OCI-LY3 (cell line): Measurements from ENCODE around the gene RGMA.

Experiments used
- H2AFZ ChIP-seq: fragments of 200-600, 300-600 bp; shearing (Covaris generic); 2 replicates; pipeline ENCODE4 v1.6.0; 2014; ENCODE audit warnings: antibody characterized with exemption, low read depth, low read length
- H3K27ac ChIP-seq: fragments of 200-600, 300-600 bp; sonication (generic); 2 replicates; pipeline ENCODE4 v1.5.1; 2014; ENCODE audit warnings: mild to moderate bottlenecking, low read length, moderate library complexity, mixed read lengths
- H3K27me3 ChIP-seq: fragments of 200-600, 300-600 bp; sonication (generic); 2 replicates; pipeline ENCODE4 v1.6.1; 2014; ENCODE audit warnings: low read depth, low read length, mixed read lengths
- H3K36me3 ChIP-seq: fragments of 200-600, 300-600 bp; sonication (generic); replicated peaks from 2 replicates; pipeline ENCODE3; 2014; ENCODE audit warnings: low read depth, low read length, mixed read lengths
- H3K4me1 ChIP-seq: fragments of 300-600, 200-600 bp; sonication (generic); 2 replicates; pipeline ENCODE4 v1.6.1; 2014; ENCODE audit warnings: low read length, mixed read lengths
- H3K4me2 ChIP-seq: fragments of 200-600, 300-600 bp; sonication (generic); 2 replicates; pipeline ENCODE4 v1.6.1; 2014; ENCODE audit warnings: low read length, mixed read lengths
- H3K4me3 ChIP-seq: fragments of 300-600, 200-600 bp; sonication (generic); 2 replicates; pipeline ENCODE4 v1.5.1; 2014; ENCODE audit warnings: antibody characterized with exemption, mild to moderate bottlenecking, low read length, moderate library complexity
- H3K79me2 ChIP-seq: fragments of 300-600, 200-600 bp; shearing (Covaris generic); 2 replicates; pipeline ENCODE4 v1.6.1; 2014; ENCODE audit warnings: mild to moderate bottlenecking, low read length, mixed read lengths
- H3K9ac ChIP-seq: fragments of 300-600, 200-600 bp; shearing (Covaris generic); 2 replicates; pipeline ENCODE4 v1.6.0; 2014; ENCODE audit warnings: mild to moderate bottlenecking, low read length, moderate library complexity
- H3K9me3 ChIP-seq: fragments of 200-600, 300-600 bp; shearing (Covaris generic); 2 replicates; pipeline ENCODE4 v1.6.1; 2014; ENCODE audit warnings: low read length, mixed read lengths; ENCODE audit not compliant: insufficient read depth
- H4K20me1 ChIP-seq: fragments of 200-600, 300-600 bp; sonication (generic); 2 replicates; pipeline ENCODE4 v1.6.1; 2016; ENCODE audit warnings: low read length, mixed read lengths; ENCODE audit not compliant: insufficient read depth
- EZH2phosphoT487 ChIP-seq: fragments of 200-600 bp; shearing (Covaris generic); IDR thresholded peaks from 2 replicates; pipeline ENCODE4 v1.6.1; 2018; ENCODE audit warnings: antibody characterized with exemption, mixed run types, low read depth
- TF ChIP-seq, protein P1 (sequence below): fragments of 200-600, 300-600 bp; sonication (generic); IDR thresholded peaks from 2 replicates; pipeline ENCODE4 v1.5.1; 2014; ENCODE audit warnings: antibody characterized with exemption, low read length, low read depth

Gene RGMA

GRCh38 chr15:93060336-93061248 lies 28.4 kb downstream of the RGMA start:
- Histone ChIP-seq H3K79me2 (no peaks in the 10 kb centered on the region), H3K4me2 (no peak overlapping the region), H2AFZ (no peak overlapping the region), H3K27me3 (peaks cover 26% of the 10 kb centered on the region), H3K36me3 (no peaks in the 10 kb centered on the region), H3K9me3 (no peaks in the 10 kb centered on the region), H4K20me1 (no peaks in the 10 kb centered on the region), H3K9ac (no peak overlapping the region), H3K4me3 (no peak overlapping the region), H3K4me1 (no peaks in the 10 kb centered on the region), H3K27ac (no peak overlapping the region)
- no peak for TF ChIP-seq EZH2phosphoT487
- TF ChIP-seq, protein P1, sequence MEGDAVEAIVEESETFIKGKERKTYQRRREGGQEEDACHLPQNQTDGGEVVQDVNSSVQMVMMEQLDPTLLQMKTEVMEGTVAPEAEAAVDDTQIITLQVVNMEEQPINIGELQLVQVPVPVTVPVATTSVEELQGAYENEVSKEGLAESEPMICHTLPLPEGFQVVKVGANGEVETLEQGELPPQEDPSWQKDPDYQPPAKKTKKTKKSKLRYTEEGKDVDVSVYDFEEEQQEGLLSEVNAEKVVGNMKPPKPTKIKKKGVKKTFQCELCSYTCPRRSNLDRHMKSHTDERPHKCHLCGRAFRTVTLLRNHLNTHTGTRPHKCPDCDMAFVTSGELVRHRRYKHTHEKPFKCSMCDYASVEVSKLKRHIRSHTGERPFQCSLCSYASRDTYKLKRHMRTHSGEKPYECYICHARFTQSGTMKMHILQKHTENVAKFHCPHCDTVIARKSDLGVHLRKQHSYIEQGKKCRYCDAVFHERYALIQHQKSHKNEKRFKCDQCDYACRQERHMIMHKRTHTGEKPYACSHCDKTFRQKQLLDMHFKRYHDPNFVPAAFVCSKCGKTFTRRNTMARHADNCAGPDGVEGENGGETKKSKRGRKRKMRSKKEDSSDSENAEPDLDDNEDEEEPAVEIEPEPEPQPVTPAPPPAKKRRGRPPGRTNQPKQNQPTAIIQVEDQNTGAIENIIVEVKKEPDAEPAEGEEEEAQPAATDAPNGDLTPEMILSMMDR = no peak

GRCh38 chr15:93059442-93059841 lies 29.6 kb downstream of the RGMA start:
- no peak overlapping the region for H3K9ac ChIP-seq
- H3K27me3 ChIP-seq = peaks cover 23% of the 10 kb centered on the region
- no peak overlapping the region for H3K4me2 ChIP-seq
- H3K79me2 ChIP-seq = no peaks in the 10 kb centered on the region
- no peaks in the 10 kb centered on the region for H3K4me1 ChIP-seq
- no peaks in the 10 kb centered on the region for H3K36me3 ChIP-seq
- no peak overlapping the region for H3K27ac ChIP-seq
- no peaks in the 10 kb centered on the region for H3K9me3 ChIP-seq
- no peaks in the 10 kb centered on the region for H4K20me1 ChIP-seq
- TF ChIP-seq, protein P1 = no peak
- no peak for TF ChIP-seq EZH2phosphoT487
- no peak overlapping the region for H2AFZ ChIP-seq
- H3K4me3 ChIP-seq = no peak overlapping the region

- Histone ChIP-seq H3K4me3 (no peak overlapping the region), H4K20me1 (no peaks in the 10 kb centered on the region), H3K4me2 (no peak overlapping the region), H3K27me3 (peaks cover 21% of the 10 kb centered on the region), H3K36me3 (no peaks in the 10 kb centered on the region), H3K79me2 (no peaks in the 10 kb centered on the region), H3K27ac (no peak overlapping the region), H2AFZ (no peak overlapping the region), H3K9me3 (no peaks in the 10 kb centered on the region), H3K4me1 (no peaks in the 10 kb centered on the region), H3K9ac (no peak overlapping the region)
- TF ChIP-seq EZH2phosphoT487 = no peak
- TF ChIP-seq, protein P1 = no peak
These were observed 30.0 kb downstream of the RGMA start for GRCh38 chr15:93058904-93059427.

DNA sequence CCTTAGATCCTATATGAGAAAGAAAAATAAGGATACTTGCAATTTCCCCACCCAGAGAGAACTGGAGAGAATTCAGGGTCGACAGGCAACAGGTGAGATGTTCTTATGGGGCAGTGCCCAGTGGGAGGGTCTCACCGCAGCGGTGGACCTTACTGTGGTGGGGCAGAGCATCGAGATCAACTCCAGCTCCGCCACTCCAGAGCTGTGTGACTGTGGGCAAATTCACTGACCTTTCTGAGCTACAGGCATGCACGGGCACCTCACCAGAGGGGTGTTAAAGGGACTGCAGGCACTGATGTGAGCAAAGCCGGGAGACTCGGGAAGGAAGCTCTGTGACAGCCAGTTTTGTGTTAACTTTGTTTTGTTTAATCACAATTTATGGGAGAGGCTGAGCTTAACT lies 30.9 kb downstream of the RGMA start:
- H3K4me1 ChIP-seq = no peaks in the 10 kb centered on the region

More for the DNA sequence above, 30.9 kb downstream of the RGMA start:
- H3K9ac ChIP-seq = no peak overlapping the region
- H3K9me3 ChIP-seq = no peaks in the 10 kb centered on the region
- no peaks in the 10 kb centered on the region for H4K20me1 ChIP-seq
- H3K79me2 ChIP-seq = no peaks in the 10 kb centered on the region
- H3K36me3 ChIP-seq = no peaks in the 10 kb centered on the region
- H3K27ac ChIP-seq = no peak overlapping the region
- no peak overlapping the region for H2AFZ ChIP-seq
- no peak for TF ChIP-seq EZH2phosphoT487
- TF ChIP-seq, protein P1 = no peak
- H3K27me3 ChIP-seq = peaks cover 13% of the 10 kb centered on the region
- no peak overlapping the region for H3K4me2 ChIP-seq
- H3K4me3 ChIP-seq = no peak overlapping the region
